ENCODE measurements around the gene GLYATL1. TPM values are rescaled to one million over a fixed set of nuclear protein-coding genes. Genes with fewer than 3 reads are reported as not detected.

The GLYATL1 gene
- total and polyA plus RNA-seq, 2 of the 13 experiments (the other 11 are each of a cell fraction or from before 2014, with no cell fraction given) = 0.17 TPM; not detected in 1

- peaks cover 2 to 9% of the 10 kb centered on the region in 2 experiments; a peak in 3 of 5 replicates for H3K27me3 ChIP-seq (ENCODE audit: control insufficient read depth in 1 of 2, insufficient read depth in 2 of 2, low read length in 2 of 2)
- no peak overlapping the region for H3K4me3 ChIP-seq (replicated peaks in 1 of 3; ENCODE audit: insufficient read depth in 1 of 3, low read depth in 2 of 3, low read length in 3 of 3)
- no peak for FAIRE-seq
- H3K9ac ChIP-seq (ENCODE audit: insufficient read depth, low read depth, low read length) = no peak overlapping the region
- in situ Hi-C loops (cut with HindIII; ENCODE audit: extremely low pct_ligation_motif_present, low pct_unique_long_range_greater_than_20kb) = no loop called here
- peaks cover 43% of the 10 kb centered on the region for H3K4me1 ChIP-seq (ENCODE audit: insufficient read depth, low read length)
- no peak overlapping the region for H3K27ac ChIP-seq (ENCODE audit: extremely low read length, insufficient read depth, low read length)
- H3K4me2 ChIP-seq (ENCODE audit: low read depth, low read length) = peak overlapping the region; percentile 53; the same call in 1 of the 2 replicates
- no peak for DNase-seq (ENCODE audit: low spot score)
- no peak for TF ChIP-seq ZNF276 (CRISPR knock-in tag; IDR thresholded peaks at IDR 0.05; ENCODE audit: low read depth)
- TF ChIP-seq PPARG (CRISPR knock-in tag; conservative IDR thresholded peaks at IDR 0.05) = no peak
- no peak for TF ChIP-seq NR2C2 (CRISPR knock-in tag; IDR thresholded peaks at IDR 0.05; ENCODE audit: borderline replicate concordance)
- TF ChIP-seq ZNF616 (CRISPR knock-in tag; IDR thresholded peaks at IDR 0.05; ENCODE audit: low read depth) = no peak
- TF ChIP-seq ZNF776 (CRISPR knock-in tag; IDR thresholded peaks at IDR 0.05) = no peak
- TF ChIP-seq ZNF747 (CRISPR knock-in tag; IDR thresholded peaks at IDR 0.05; ENCODE audit: borderline replicate concordance) = no peak
- no peak for TF ChIP-seq ZNF691 (CRISPR knock-in tag; IDR thresholded peaks at IDR 0.05; ENCODE audit: borderline replicate concordance, low read depth)
- TF ChIP-seq ZBTB37 (CRISPR knock-in tag; IDR thresholded peaks at IDR 0.05) = no peak
- TF ChIP-seq TFAP4 (IDR thresholded peaks at IDR 0.05; ENCODE audit: borderline replicate concordance, low read depth) = no peak
- no peak for TF ChIP-seq DNMT1 (CRISPR knock-in tag; IDR thresholded peaks at IDR 0.05)
- no peak for TF ChIP-seq TCF7L2 (IDR thresholded peaks at IDR 0.05; ENCODE audit: low read depth, low read length)
- no peak for TF ChIP-seq SOX6 (IDR thresholded peaks at IDR 0.05)
- no peak for TF ChIP-seq SOX6 (CRISPR knock-in tag; IDR thresholded peaks at IDR 0.05)
- no peak for TF ChIP-seq TGIF2 (CRISPR knock-in tag; IDR thresholded peaks at IDR 0.05)
- no peak for TF ChIP-seq RFX5 (IDR thresholded peaks at IDR 0.05; ENCODE audit: low read depth, low read length)
- ChIA-PET POLR2A (no interaction called here), CTCF (ENCODE audit: low intra/inter-chr PET ratio, low total read pairs) (no interaction called here)
- no TSS peak for BruUV-seq (replicated peaks)
- no peak for ATAC-seq
- WGBS (ENCODE audit: low lambda C conversion rate) = under 1% methylated on average over 6 of the region's 6 CpGs
- H3K79me2 ChIP-seq (ENCODE audit: insufficient read depth, low read length) = no peaks in the 10 kb centered on the region
- H2AFZ ChIP-seq (ENCODE audit: low read length) = no peak overlapping the region
- no peaks in the 10 kb centered on the region for H4K20me1 ChIP-seq (ENCODE audit: insufficient read depth, low read length)
- no peaks in the 10 kb centered on the region for H3K9me3 ChIP-seq (ENCODE audit: low read length)
- intact Hi-C loops (cut with micrococcal nuclease; ENCODE audit: unreplicated experiment) = loop anchor here (10.0 kb wide), 1 partner anchor 163 kb away; no protein-coding TSS in a partner anchor
- H3K36me3 ChIP-seq (replicated peaks in 1 of 2; ENCODE audit: control insufficient read depth in 1 of 2, insufficient read depth in 2 of 2, low read length in 2 of 2) = no peaks in the 10 kb centered on the region
Observed at GRCh38 chr11:58928107-58928499, 11.2 kb upstream of the GLYATL1 start.
